CD1c-positive myeloid dendritic cell (primary cell): ENCODE results near the gene NUDT22.

Experiments used
- DNase-seq: peaks from one replicate; pipeline ENCODE4 v3.0.0-alpha.2; 2016; ENCODE audit errors: extremely low spot score

Gene NUDT22

GRCh38 chr11:64254326-64254725 lies 28.3 kb downstream of the NUDT22 start:
- DNase-seq = no peak

- no peak for DNase-seq
Observed at GRCh38 chr11:64255135-64256128, 29.4 kb downstream of the NUDT22 start.

- no peak for DNase-seq
Observed at GRCh38 chr11:64256300-64256699, 30.2 kb downstream of the NUDT22 start.

GRCh38 chr11:64258356-64258755 lies 32.3 kb downstream of the NUDT22 start:
- no peak for DNase-seq

GRCh38 chr11:64258946-64259532 lies 33.0 kb downstream of the NUDT22 start:
- no peak for DNase-seq

- no peak for DNase-seq
Observed at GRCh38 chr11:64259533-64260067, 33.5 kb downstream of the NUDT22 start.

- no peak for DNase-seq
Observed at GRCh38 chr11:64260147-64260708, 34.2 kb downstream of the NUDT22 start.

- no peak for DNase-seq
Observed at GRCh38 chr11:64261556-64262080, 35.5 kb downstream of the NUDT22 start.

- DNase-seq = no peak
Observed at GRCh38 chr11:64262271-64263002, 36.4 kb downstream of the NUDT22 start.

GRCh38 chr11:64263021-64263946 lies 37.2 kb downstream of the NUDT22 start:
- no peak for DNase-seq

GRCh38 chr11:64263947-64264317 lies 37.9 kb downstream of the NUDT22 start:
- no peak for DNase-seq

- no peak for DNase-seq
Observed at GRCh38 chr11:64264371-64264852, 38.3 kb downstream of the NUDT22 start.

- DNase-seq = no peak
Observed at GRCh38 chr11:64265176-64266160, 39.4 kb downstream of the NUDT22 start.

GRCh38 chr11:64266339-64266738 lies 40.3 kb downstream of the NUDT22 start:
- no peak for DNase-seq

GRCh38 chr11:64267207-64267945 lies 41.3 kb downstream of the NUDT22 start:
- DNase-seq = no peak

GRCh38 chr11:64268025-64268892 lies 42.2 kb downstream of the NUDT22 start:
- DNase-seq = peak; percentile 50

- DNase-seq = peak; percentile 65
Observed at GRCh38 chr11:64268893-64269539, 42.9 kb downstream of the NUDT22 start.
